GM18868 (cell line): Measurements from ENCODE around the gene TACC2.
"Not testable (repeated sequence)": the region's sequence is repeated elsewhere in the genome, so short reads cannot be mapped to it uniquely, and the experiment has no call there.

Experiments
- ATAC-seq: cut with Tn5 transposase; IDR thresholded peaks from one replicate; pipeline ENCODE4 v1.9.1; 2021; ENCODE audit warnings: mild to moderate bottlenecking, moderate library complexity; ENCODE audit not compliant: unreplicated experiment

TACC2 gene

DNA sequence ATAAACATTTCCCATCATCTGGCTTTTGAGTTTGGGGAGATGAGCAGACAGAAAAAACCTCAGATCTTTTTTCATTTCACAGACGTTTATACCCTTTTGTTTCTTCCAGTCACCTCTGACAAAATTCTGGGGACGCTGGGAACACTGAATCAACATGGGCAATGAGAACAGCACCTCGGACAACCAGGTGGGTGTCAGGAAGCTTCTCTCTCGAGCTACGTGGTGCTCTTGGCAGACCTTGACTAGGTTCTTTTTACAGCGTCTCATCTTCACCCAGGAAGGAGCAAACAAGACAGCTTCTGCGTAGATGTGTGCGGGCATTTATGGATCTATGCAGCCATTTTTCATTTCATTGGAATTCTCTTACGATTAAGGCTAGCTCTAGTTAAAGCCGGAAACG, 32.9 kb downstream of the TACC2 start:
- ATAC-seq, result no peak

DNA sequence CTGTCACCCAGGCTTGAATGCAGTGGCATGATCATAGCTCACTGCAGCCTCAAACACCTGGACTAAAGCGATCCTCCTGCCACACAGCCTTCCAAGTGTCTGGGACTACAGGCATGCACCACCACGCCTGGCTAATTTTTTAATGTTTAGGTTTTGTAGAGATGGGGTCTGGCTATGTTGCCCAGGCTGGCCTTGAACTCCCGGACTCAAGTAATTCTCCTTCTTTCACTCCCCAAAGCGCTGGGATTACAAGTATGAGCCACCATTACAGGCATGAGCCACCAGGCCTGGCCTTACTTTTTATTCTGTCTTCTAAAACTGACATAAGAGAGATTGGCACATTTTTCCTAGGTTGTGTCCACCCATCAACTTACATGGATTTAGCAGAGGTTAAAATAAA, 33.3 kb downstream of the TACC2 start:
- ATAC-seq, result no peak

DNA sequence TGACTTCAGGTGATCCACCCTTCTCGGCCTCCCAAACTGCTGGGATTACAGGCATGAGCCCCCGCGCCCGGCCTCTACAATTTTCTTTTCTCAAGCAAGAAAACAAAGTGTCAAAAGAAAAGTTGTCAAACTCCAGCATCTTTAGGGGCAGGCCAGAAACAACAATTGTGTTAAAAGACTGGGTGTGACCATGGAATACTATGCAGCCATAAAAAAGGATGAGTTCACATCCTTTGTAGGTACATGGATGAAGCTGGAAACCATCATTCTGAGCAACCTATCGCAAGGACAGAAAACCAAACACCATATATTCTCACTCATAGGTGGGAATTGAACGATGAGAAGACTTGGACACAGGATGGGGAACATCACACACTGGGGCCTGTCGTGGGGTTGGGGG, 34.3 kb downstream of the TACC2 start:
- ATAC-seq, result not testable (repeated sequence)

DNA sequence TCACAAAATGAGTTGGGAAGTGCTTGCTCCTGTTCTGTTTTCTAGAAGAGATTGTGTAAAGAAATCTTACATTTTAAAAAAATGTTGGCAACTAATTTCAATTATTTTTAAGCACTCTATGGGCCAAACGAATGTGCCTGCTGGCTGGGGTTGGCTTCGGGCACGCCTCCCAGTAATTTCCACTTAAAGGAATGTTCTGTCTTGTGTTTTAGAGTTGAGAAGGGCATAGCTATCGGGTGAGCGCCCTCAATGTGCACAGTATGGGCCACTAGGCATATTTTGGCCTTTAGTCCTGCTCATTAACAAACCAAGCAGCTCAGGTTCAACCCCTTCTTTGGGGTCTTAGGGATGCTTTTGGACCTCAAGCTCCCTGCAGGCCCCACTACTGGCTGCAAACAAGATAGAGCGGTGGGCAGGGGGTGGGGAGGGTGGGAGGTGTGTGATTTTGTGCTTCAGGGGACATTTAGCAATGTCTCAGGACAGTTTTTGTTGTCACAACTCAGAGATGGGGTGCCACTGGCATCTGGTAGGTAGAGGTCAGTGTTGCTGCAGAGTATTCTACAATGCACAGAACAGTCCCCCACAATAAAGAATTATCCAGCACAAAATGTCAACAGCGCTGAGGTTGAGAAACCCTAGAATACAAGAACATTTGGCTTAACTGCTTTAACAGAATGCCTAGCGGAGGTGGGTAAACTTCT, 40.7 kb downstream of the TACC2 start:
- no peak for ATAC-seq

DNA sequence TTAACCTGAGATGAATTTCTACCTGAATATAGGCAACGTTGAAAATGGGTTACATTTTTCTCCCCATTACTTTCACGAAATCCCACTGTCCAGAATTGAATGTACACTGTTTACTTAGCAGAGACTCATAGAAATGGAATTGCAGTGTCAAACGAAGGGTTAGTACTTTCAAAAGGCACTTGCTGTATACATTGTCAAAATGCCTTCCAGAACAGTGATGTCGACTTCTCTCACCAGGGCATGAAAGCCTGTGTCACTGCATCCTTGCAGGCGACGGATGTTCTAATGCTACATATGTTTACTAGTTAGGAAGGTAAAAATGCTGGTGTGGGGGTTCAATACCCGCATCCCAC, 41.2 kb downstream of the TACC2 start:
- no peak for ATAC-seq

DNA sequence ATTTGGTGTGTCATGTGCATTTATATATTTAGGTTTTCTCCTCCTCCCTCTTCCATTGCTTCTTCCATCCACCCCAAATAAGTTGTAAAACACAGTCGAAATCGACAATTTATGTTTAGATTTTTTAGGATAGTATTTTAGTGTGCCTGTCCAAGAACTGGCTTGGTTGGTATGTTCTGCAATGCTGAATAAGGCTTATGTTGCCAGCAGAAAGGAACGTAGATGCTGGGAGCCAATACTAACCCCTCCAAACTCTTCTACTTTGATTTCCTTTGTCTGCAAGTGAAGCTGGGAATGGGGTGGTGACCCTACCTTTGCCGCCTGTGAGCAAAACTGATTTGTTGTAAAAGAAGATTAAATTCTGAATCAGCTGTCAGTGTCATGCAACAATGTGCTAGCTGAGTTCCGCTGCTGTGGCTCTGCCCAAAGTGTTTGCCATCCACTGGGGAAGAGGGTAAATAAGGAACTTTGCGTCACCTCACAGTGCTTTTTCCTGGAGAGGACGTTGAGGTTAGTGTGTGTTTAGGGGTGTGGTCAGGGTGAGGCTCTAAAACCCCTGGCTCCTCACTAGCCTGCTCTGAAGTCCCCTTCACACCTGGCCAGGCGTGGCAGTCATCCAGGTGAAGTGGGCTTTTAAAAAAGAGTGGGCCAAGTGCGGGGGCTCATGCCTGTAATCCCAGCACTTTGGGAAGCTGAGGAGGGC, 44.4 kb downstream of the TACC2 start:
- no peak for ATAC-seq

DNA sequence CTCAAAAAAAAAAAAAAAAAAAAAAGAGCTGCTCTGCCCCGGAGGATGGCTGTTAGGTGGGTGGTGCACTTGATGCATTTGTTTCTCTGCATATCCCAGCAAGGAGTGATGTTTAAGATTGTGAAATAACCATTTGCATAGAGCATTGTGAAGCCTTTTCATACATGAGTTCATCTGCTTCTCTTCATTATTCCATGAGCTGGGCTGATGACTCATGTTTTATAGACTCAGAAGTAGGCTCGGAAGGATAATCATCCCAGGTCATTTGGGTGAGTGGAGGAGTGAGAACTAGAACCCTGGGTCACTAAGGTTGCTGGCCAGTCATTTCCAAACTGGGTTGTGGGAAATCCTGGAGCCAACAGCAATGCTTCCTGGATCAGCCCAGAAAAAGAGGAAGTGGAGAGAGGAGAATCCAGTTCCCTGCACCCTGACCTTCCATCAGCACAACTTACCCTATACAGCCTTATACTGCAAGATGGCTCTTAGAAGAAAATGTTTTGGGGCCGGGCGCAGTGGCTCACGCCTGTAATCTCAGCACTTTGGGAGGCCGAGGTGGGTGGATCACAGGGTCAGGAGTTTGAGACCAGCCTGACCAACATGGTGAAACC, 45.3 kb downstream of the TACC2 start:
- no peak for ATAC-seq

DNA sequence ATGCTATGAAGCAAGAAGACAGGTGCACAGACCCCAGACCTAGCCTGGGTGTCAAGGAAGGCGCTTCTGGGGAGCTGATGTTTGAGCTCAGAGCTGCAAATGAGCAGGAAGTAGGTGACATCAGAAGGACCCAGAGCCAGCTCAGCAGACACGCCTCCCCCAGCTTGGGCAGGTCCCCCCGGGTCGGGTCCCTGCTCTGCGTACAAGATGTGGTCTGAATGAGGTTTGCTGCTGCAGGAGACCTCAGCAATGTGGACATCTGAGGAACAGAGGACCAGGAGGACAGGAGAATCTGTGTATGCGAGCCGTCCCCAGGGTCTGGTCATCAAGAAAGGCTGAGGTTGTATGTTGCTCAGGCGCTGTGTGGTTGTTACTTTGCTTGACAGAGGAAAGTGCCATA, 51.8 kb downstream of the TACC2 start:
- ATAC-seq, result no peak

DNA sequence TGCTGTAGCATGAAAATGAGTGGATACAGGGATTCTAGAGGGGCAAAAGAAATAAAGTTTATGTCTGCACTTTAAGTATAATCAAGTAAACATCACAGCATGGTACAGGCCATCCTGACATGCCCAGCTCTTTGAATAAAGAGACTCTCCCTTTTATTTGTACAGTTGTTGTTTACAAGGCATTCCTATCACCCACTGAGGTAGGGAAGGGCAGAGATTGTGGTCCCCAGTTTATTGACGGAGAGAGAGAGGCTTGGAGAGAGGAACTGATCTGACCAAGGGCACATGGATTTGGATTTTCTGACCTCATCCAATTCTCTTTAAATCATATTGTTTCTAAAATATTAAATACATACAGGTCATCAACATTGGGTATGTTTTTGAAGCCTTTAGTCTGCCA, 53.9 kb downstream of the TACC2 start:
- ATAC-seq, result no peak

DNA sequence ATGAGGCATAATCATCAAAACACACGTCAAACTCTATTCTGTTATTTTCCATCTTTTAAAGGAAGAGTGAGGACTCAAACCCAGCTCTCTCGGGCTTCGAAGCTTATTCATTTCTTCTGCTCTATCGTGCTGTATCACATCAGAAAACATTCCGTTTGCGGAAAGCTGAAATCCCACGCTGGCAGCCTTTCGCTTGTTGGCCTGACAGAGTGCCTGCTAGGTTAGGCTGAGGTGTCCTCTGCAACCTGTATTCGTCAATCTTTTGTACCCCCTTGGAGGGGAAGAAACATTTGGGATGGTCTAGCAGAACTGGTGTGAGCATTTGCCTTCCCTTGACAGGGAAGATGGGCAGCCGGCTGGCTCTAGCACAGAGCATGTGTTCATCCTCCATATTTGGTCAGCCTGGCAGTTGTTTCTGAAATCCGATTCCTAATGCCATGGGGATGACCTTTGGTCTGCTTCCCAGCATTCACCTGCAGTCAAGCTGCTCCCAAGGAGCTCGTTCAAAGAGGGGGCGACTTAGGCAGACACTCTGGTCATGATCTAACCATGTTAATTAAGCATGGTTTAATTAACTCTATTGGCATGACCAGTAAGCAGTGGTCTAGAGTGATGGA, 55.2 kb downstream of the TACC2 start:
- no peak for ATAC-seq

DNA sequence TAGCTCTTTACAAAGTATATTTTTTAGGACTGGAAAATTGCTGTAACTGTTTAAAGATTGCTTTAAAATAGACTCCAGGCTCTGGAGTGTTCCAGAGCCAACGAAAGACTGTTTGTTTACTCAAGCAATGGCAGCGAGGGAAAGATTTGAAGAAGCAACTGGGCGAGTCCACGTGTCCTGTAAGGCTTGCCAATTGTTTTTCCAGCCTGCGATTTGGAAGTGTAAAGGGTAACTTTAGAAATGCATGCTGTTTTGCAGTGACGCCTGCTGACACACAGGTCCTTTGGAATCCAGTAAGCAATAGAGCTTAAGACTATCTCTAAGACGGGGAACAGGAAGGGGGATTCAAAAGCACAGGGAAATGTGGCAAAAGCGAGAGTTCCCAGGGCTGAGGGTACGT, 55.8 kb downstream of the TACC2 start:
- no peak for ATAC-seq

DNA sequence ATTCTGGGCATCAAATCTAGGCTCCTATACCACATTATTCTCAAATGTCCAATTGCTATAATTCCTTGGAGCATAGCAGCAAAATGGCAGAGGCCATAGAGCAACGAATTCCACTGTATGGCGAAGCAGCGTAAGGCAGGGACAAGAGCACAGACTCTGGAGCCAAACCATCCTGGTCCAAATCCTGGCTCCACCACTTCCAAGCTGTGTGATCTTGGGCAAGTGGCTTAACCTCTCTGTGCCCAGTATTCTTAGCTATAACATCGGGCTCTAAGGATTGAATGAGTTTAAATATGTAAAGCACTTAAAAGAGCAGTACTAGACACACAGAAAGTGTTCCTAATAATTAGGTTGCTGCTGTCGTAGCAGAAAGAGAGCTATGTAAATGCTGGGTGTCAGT, 56.2 kb downstream of the TACC2 start:
- ATAC-seq, result no peak

DNA sequence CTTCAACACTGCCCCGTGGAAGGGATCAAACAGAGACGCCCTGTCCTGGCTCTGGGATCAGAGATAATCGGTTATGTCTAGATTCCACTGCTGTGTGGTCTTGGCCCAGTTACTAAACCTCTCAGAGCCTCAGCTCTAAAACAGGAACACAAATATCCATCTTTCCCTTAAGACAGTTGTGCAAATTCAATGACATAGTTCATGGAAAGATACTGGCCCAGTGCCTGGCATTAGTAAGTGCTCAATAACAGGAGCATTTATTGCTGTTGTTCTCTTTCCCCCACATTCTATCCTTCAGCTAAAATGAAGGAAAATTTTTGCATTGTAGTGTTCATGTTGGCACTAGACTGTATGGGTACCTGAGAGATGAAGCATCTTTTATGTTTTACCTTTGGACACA, 58.6 kb downstream of the TACC2 start:
- ATAC-seq, result no peak

DNA sequence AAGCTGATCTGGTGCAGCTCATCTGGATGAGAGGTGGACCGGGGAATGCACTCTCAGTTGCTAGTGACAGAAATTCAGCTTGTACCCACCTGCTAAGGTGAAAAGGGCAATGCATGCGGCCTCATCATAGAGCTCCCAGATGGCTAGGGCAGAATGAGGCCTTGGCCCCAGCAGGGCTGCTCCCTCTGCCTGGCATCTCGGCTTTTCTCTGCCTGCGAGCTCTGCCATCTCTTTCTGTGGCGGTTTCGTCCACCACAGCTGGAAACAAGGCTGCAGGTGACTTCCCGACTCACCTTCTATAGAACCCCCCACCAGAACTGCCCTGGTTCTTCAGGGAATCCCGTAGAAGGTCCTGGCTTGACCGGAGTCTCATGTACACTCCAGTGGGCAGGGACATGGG, 60.1 kb downstream of the TACC2 start:
- no peak for ATAC-seq

DNA sequence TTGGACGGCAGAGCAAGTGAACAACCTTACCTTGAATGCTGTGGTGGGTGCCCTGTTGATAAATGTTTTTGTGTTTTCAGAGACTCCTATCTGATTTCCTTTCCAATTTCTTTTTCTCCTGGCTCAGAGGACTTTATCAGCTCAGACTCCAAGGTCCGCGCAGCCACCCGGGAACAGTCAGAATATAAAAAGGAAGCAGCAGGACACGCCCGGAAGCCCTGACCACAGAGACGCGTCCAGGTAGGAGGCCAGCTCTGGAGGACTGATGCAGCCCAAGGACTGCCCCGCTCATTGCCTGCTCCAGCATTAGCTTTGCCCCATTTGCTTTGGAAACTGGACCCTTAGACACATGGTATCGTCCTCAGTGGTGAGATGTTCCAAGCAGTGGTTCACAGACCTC, 61.3 kb downstream of the TACC2 start:
- ATAC-seq, result no peak

DNA sequence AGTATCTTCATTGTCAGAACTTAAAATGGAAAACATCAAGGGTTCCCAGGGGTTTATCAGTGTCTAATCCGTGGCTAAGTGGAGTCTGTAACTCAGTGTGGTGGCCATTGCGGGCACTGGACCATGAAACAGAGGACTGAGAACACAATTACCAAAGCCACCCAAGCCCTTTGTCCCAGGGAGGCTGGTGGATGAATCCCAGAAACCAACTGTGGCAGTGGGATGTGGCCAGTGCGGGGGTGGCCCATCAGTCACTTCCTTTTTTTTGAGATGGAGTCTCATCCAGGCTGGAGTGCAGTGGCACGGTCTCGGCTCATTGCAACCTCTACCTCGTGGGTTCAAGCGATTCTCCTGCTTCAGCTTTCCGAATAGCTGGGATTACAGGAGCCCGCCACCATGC, 61.8 kb downstream of the TACC2 start:
- no peak for ATAC-seq

DNA sequence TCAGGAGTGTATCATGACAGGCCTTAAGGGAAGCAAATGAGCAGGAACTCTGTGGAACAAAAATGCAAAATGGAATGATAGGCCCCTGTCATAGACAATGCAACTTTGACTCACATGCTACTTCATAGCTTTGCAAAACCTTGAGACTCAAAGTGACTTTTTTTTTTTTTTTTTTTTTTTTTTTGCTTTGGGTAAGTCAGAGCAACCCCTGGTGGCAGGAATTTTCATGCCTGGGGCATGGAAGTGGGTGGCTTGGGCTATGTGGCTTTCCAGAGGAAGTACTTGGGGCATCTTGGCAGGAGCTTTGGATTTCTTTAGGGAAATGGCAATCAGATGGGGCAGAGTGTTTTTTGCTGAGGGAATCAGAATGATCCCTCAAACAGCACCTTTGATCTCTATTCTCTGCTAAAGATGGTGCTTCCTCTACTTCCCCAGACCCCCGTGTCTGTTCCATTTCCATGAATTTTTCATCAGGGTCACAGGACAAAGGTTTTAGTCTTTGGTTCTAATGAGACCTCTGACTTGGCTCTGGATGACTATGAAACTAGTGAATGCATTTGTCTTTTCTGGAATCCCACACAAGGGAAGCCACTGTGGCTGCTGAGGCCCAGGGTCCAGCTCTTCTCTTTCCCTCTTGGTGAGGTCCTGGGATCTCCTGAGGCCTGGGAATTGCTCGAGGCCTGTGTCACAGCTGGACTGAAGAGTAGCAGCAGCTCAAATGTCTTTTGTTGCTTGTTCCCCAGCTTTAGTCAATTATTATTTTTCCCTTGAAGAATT, 62.8 kb downstream of the TACC2 start:
- ATAC-seq, result no peak

DNA sequence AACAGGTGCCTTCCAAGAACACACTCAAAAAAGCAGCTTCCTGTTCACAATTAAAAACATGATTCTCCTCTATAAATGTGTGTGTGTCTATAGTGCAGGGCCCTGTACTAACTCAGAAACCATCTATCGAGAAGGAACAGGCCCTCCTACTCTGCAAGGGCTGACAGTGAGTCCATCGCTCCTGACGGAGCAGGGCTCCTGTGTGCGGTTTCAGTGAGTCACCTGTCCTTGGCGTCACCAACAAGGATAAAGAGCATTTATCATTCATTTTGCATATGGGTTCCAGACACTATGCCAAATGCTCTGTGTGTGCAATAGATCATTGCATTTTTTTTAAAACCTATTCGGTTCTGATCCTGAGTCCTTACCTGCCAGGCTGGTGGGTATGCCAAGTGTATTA, 63.7 kb downstream of the TACC2 start:
- ATAC-seq, result no peak

DNA sequence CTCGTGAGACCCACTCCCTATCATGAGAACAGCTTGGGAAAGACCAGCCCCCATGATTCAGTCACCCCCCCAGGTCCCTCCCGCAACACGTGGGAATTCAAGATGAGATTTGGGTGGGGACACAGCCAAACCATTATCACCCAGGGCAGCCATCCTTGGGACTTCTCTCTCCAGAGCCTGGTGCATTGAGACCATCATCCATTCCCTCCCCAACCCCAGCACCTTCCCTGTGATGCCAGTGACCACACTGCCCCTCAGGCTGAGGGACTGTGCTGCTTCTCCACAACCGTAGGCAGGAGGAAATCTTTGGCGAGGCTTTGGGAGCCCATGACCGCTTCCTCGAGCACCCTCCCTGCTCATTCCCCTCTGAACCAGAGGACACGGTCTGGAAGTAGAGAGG, 64.4 kb downstream of the TACC2 start:
- ATAC-seq, result no peak

DNA sequence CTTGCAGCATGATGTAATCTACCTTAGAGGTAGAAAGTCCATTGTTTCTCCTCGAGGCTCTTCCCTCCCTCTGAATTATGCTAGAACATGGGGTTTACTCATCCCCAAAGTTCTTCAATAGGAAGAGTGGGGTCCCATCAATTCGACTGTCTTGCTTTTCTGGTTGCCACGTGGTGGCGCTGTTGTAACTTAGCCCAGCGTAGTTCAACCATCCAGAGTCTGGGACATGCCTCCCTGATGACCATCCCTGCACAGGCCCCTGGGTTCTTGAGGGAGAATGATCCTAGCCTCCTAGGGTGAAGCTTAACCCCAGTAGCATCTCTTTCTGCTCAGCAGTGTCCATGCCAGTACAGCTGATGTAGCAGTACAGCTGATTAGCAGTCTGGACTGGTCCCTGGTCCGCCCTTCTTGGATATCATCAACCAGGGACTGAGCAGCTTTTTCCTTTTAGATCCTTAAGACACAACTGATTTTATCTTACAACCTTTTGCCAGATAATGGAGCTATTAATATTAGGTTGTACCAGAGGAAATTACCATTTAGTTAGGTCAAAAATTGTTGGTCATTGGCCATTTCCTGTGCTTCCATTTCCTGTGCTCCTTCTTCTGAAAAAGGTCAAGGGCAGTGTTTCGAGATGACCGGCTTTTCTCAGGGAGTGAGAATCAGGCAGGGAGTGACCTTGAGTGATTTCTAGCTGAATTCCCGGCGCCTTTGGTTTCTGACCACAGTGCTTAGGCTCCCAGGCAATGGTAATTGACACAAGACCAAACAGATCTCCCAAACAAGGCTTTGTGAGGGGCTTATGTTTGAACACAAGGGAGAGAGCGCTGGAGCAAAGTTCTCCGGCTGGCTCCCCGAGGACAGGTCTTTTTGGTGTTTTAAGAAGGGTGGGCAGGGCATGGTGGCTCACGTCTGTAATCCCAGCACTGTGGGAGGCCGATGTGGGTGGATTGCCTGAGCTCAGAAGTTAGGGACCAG, 65.4 kb downstream of the TACC2 start:
- ATAC-seq, result no peak
